Measurements from ENCODE around the gene DRC7.
"Not testable (repeated sequence)": the region's sequence is repeated elsewhere in the genome, so short reads cannot be mapped to it uniquely, and the experiment has no call there.

The DRC7 gene

GRCh38 chr16:57734308-57734924 is 39.8 kb downstream of the DRC7 start:
- no peak for DNase-seq

GRCh38 chr16:57734925-57735754 is 40.5 kb downstream of the DRC7 start:
- peak; percentile 85 to 100 (median 99) for DNase-seq

GRCh38 chr16:57735755-57736418 is 41.3 kb downstream of the DRC7 start, which contains the start of gene KATNB1:
TSS of gene KATNB1 (plus strand) at chr16:57735770. CDS start at chr16:57737244, 1,474 bp downstream.
- peak in 2 of 56 donors; percentile 32 to 50 for DNase-seq

GRCh38 chr16:57736419-57737351 is 42.1 kb downstream of the DRC7 start:
- DNase-seq = peak in 41 of 56 donors; percentile 5 to 74 (median 38)

GRCh38 chr16:57738844-57739243 is 44.2 kb downstream of the DRC7 start:
- DNase-seq = no peak

- DNase-seq = no peak
These were observed 45.3 kb downstream of the DRC7 start for GRCh38 chr16:57739756-57740422.

GRCh38 chr16:57740423-57741071 is 45.9 kb downstream of the DRC7 start:
- no peak for DNase-seq

- DNase-seq = no peak
These were observed 47.1 kb downstream of the DRC7 start for GRCh38 chr16:57741660-57742191.

- DNase-seq = no peak
These were observed 47.9 kb downstream of the DRC7 start for GRCh38 chr16:57742543-57742942.

- DNase-seq = no peak
These were observed 48.9 kb downstream of the DRC7 start for GRCh38 chr16:57743458-57743857.

GRCh38 chr16:57743886-57744641 is 49.5 kb downstream of the DRC7 start:
- DNase-seq = no peak

GRCh38 chr16:57744642-57744903 is 50.0 kb downstream of the DRC7 start:
- DNase-seq = no peak

- no peak for DNase-seq
These were observed 51.2 kb downstream of the DRC7 start for GRCh38 chr16:57745768-57746167.

- not testable (repeated sequence) for DNase-seq
These were observed 51.7 kb downstream of the DRC7 start for GRCh38 chr16:57746316-57746715.

GRCh38 chr16:57747091-57747490 is 52.5 kb downstream of the DRC7 start:
- no peak for DNase-seq

GRCh38 chr16:57747496-57747895 is 52.9 kb downstream of the DRC7 start:
- DNase-seq = no peak

- DNase-seq = no peak
These were observed 53.4 kb downstream of the DRC7 start for GRCh38 chr16:57747996-57748395.

GRCh38 chr16:57748596-57748995 is 54.0 kb downstream of the DRC7 start:
- DNase-seq = no peak

- no peak for DNase-seq
These were observed 54.6 kb downstream of the DRC7 start for GRCh38 chr16:57749101-57749692.
